Measurements from ENCODE around the gene RPRD2.

RPRD2 gene

GRCh38 chr1:150466964-150467363 lies 103.0 kb downstream of the RPRD2 start:
- in situ Hi-C loops (cut with MboI; ENCODE audit: low sequenced_read_pairs): no loop called here

DNA sequence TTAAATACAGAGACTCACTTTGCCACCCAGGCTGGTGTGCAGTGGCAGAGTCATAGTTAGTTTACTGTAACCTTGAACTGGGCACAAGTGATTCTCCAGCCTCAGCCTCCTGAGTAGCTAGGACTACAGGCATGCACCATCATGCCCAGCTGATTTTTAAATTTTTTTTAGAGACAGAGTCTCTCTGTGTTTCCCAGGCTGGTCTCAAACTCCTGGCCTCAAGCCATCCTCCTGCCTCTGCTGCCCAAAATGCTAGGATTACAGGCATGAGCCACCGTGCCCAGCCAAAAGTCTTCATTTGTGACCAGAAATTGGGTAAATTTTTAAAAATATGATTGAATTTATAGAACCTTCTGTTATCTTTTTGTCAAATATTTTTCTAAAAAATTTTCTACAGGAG lies 105.3 kb downstream of the RPRD2 start:
- in situ Hi-C loops (cut with MboI; ENCODE audit: low sequenced_read_pairs): no loop called here

GRCh38 chr1:150472601-150473200 lies 108.8 kb downstream of the RPRD2 start:
- in situ Hi-C loops (cut with MboI; ENCODE audit: low sequenced_read_pairs): no loop called here

DNA sequence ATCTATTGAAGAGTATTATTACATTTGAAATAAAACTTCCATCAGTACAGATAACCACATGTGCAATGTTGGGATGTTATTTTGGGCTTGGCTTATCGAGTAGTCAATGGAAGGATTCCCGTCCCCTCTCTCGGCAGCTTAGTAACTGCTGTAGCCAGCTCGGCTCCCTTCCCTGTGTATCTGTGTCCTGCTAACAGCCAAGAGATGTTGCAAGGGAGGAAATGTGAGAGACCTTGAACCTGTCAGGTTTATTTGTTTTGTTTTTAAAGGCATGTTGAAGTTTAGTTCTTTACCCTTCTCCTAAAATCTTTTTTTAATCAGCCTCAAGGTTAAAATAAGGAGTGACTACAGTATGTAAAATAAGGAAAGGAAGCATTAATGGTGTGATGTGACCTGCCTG lies 109.7 kb downstream of the RPRD2 start:
- in situ Hi-C loops (cut with MboI; ENCODE audit: low sequenced_read_pairs): no loop called here

DNA sequence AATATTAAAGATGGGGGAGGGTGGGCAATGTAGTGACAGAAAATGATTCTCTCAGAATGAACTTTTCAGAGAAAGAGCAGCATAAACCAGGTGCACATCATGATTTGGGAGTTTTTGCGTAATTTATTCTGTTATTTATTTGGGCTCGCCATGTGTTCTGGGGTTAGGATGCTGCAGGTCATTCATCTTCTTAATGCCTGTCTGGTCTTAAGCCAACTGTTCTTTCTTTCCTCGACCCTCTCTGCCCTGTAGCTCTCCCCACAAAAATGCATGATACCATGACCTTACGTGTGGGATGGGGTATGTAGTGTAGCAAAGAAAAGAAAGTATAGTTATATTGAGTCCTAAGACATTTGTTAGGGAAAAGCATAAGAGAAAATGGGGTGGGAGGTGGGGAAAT lies 110.9 kb downstream of the RPRD2 start:
- in situ Hi-C loops (cut with MboI; ENCODE audit: low sequenced_read_pairs): no loop called here

GRCh38 chr1:150476754-150477153 lies 112.8 kb downstream of the RPRD2 start:
- in situ Hi-C loops (cut with MboI; ENCODE audit: low sequenced_read_pairs): no loop called here

GRCh38 chr1:150477320-150477719 lies 113.4 kb downstream of the RPRD2 start:
- in situ Hi-C loops (cut with MboI; ENCODE audit: low sequenced_read_pairs): no loop called here

DNA sequence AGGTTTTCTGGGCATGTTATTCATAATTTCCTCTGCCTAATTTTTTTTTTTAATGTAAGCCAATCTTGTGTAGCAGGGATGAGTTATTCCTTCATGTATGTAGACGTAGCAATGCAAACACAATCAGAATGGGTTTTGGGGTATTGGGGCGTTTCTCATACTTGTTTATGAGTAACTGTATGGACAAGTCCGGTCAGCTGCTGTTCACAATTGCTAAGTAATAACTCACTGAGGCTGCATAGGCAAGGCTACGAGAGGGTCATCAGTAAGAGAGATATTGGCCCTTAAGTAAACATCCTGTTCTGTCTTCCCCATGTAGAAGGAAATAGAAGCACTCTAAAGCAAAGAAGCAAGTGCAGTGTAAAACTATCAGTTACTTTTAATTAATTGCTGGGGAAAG lies 113.8 kb downstream of the RPRD2 start:
- in situ Hi-C loops (cut with MboI; ENCODE audit: low sequenced_read_pairs): no loop called here

DNA sequence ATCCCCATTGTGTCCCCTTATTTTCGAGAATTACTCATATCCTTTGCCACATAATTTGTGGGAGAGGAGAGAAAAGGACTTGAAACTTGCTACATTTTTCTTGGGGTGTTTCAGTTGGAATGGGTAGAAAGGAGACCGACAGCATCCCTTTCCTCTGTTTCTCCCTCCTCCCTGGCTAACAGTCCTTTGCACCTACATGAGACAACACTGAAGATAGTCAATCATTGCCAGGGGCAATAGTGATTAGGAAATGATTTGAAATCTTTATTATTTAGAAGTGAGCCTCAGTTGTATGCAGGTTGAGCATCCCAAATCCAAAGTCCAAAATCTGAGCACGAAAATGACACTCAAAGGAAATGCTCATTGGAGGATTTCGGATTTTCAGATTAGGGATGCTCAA lies 115.4 kb downstream of the RPRD2 start:
- in situ Hi-C loops (cut with MboI; ENCODE audit: low sequenced_read_pairs): no loop called here

- in situ Hi-C loops (cut with MboI; ENCODE audit: low sequenced_read_pairs): no loop called here
Observed at GRCh38 chr1:150479927-150480352, 116.0 kb downstream of the RPRD2 start.

DNA sequence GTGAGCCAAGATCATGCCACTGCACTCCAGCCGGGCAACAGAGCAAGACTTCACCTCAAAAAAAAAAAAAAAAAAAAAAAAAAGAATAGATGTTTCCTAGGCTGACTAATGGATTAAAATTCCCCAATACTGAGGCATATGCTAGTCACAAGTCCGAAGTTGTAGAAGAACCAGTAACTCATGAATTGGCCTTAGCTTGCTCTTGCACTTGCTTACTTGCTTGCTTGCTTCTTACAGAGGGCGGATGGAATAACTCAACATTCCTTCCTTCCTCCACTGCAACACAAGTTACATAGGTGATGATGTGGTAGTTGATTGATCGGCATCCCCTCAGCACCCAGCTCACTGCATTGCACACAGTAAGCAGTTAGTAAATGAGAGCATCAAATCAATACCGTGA lies 120.5 kb downstream of the RPRD2 start:
- in situ Hi-C loops (cut with MboI; ENCODE audit: low sequenced_read_pairs): no loop called here

DNA sequence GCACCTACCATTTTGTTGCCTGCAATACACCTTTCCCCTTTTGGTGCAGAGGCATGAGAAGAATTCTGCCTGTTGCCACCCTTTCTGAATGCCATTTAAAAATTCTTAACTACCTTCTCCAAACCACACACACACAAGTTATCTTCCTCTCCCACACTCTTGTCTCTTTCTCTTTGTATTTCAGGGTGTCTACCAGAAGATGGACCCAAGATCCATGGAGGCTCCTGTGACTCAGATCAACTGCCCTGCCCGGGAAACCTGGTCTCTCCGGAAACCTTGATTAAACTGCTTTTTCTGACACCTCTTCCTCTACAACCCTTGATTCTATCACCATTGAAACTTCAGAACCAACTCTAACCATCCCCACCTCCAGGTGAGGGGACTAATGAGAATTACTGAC lies 120.9 kb downstream of the RPRD2 start:
- in situ Hi-C loops (cut with MboI; ENCODE audit: low sequenced_read_pairs): no loop called here

GRCh38 chr1:150486966-150487762 lies 123.2 kb downstream of the RPRD2 start, which contains the start of gene TARS2:
Gene TARS2 (plus strand): TSS chr1:150487419. CDS start chr1:150487451, 32 bp downstream.
- in situ Hi-C loops (cut with MboI; ENCODE audit: low sequenced_read_pairs): no loop called here

- in situ Hi-C loops (cut with MboI; ENCODE audit: low sequenced_read_pairs): no loop called here
Observed at GRCh38 chr1:150487763-150488115, 123.8 kb downstream of the RPRD2 start.

DNA sequence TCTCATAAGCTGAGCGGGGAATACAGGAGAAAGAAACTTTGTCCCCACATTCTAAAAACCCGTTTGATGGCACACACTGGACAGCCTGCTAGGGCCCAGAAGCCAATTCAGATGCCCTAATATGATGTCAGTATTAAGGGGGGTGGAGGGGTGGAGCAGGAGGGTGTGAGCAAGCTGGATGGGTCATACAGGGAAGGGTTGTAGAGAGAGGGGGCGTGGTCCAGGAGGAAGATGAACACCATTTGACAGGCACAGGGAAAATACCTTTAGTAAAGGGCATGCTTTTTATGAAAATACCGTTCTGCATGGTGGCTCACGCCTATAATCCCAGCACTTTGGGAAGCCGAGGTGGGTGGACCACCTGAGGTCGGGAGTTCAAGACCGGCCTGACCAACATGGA lies 129.2 kb downstream of the RPRD2 start:
- in situ Hi-C loops (cut with MboI; ENCODE audit: low sequenced_read_pairs): no loop called here

DNA sequence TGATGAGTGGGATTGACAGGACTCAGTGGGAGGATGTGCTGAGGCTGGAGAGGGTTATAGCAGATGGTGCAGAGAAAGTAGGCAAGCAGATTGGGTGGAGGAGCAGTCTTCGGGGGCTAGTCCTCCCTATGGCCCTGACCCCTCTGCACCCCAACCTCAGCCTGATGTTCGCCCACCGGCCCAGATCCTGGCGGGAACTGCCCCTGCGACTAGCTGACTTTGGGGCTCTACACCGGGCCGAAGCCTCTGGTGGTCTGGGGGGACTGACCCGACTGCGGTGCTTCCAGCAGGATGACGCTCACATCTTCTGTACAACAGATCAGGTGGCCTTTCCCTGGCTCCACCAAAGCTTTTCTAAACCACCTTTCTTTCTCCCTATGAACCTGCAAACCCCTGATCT lies 134.4 kb downstream of the RPRD2 start:
- in situ Hi-C loops (cut with MboI; ENCODE audit: low sequenced_read_pairs): no loop called here

DNA sequence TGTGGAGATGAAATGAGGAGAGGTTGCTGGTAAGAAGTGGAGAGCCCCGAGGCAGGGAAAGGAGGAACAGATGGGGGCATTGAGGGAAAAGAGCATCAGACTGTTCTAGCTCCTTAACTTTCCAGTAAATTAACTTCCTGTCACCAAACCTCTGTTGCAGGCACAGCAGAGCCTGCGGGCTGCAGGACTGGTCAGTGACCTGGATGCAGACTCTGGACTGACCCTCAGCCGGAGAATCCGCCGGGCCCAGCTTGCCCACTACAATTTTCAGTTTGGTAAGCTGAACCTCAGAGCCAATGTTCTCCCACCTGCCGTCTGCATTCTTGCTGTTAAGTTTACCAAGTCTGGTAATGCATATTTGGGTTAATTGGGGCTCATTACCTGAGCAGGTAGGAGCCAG lies 141.5 kb downstream of the RPRD2 start:
- in situ Hi-C loops (cut with MboI; ENCODE audit: low sequenced_read_pairs): no loop called here

DNA sequence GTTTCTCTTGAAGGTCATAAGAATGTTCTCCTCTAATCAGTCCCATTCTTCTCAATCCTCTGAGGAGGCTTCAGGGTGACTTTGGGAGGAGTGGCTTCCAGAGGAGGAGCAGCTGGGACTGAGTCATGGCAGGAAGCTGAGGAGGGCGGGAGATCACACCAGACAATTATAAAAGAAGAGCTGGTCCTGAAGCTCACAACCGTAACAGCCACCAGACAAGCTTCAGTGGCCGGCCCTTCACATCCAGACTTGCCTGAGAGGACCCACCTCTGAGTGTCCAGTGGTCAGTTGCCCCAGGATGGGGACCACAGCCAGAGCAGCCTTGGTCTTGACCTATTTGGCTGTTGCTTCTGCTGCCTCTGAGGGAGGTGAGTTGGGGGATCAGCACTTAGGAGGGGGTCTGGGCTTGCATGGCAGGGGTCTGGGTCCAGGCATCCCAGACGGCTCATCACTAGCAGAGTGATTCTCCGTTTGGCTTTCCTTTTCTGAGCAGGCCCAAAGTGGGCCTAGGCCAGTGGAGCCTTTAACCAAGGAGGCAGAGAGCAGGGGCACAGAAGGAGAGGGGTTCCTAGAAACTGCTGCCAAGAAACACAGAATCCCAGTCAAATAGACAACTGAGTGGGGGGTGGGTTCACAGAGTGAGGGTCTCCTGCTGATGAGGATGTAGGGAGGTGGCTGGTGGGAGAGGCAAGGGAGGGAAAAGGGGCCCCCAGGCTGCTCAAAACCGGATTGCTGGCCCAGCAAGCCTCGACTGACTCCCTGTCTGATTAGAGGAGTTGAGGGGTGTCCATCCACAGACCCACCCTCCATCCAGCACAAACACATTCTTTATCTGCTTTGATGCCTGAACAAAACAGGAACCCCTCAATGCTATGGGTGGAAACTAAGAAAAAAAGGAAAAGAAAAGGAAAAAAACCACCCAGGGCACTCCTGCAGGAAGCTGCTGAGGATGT lies 144.2 kb downstream of the RPRD2 start, which contains the start of gene ECM1:
Gene ECM1 (plus strand): TSS at position 198 of the 953 bp plus-strand sequence. CDS start 101 bp downstream, at position 299.
- in situ Hi-C loops (cut with MboI; ENCODE audit: low sequenced_read_pairs): no loop called here

DNA sequence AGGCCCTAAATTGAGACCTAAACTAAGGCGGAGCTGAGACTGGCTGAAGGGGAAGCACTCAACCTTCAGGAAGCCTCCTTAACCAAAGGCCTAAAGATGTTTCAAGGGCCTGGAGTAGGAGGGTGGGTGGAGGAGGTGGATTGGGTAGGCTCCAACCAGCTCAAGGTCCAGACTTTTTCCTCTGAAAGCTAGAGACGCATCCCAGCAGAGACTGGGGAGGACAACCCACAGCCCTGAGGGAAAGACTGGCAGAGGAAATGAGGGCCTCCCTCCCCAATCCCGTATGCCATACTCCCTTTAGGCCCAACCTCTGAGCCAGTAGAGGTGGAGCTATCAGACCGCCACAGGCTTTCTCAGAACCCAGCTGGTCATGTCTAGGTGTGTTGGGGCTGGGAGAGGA lies 145.0 kb downstream of the RPRD2 start:
- in situ Hi-C loops (cut with MboI; ENCODE audit: low sequenced_read_pairs): no loop called here

DNA sequence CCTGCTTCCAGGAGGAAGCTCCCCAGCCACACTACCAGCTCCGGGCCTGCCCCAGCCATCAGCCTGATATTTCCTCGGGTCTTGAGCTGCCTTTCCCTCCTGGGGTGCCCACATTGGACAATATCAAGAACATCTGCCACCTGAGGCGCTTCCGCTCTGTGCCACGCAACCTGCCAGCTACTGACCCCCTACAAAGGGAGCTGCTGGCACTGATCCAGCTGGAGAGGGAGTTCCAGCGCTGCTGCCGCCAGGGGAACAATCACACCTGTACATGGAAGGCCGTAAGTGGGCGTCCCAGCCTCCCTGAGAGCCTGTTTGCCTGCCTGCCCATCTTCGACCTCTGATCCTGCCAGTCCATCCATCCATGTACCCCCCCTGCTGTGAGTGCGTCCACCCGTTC lies 147.6 kb downstream of the RPRD2 start:
- in situ Hi-C loops (cut with MboI; ENCODE audit: low sequenced_read_pairs): no loop called here

DNA sequence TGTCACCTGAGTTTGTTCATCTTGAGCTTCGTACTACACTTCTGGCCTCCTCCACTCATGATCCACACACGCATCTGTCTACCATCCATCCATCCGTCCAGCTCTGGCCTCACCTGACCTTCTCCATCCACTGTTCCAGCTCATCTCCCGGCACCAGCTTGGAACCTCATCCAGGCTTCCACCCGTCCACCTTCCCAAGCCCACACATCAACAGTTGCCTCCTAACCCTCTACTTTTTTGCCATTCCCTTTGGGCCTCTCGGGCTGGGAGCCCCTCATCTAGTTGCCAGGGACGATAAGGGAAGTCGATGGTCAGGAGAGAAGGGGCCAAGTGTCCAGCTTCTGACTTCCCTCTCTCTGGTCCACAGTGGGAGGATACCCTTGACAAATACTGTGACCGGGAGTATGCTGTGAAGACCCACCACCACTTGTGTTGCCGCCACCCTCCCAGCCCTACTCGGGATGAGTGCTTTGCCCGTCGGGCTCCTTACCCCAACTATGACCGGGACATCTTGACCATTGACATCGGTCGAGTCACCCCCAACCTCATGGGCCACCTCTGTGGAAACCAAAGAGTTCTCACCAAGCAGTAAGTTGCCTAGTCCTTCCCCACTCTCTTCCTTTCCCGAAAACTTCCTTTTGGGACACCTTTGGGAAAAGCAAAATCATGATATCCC lies 148.2 kb downstream of the RPRD2 start:
- in situ Hi-C loops (cut with MboI; ENCODE audit: low sequenced_read_pairs): no loop called here
